ENCODE measurements around the gene SLC9A1.

SLC9A1 gene

GRCh38 chr1:27149084-27149761 lies 5.7 kb downstream of the SLC9A1 start:
- no peak overlapping the region for H3K4me3 ChIP-seq (ENCODE audit: low read depth, low read length)
- no peaks in the 10 kb centered on the region for H3K27me3 ChIP-seq (ENCODE audit: control insufficient read depth, insufficient read depth, low read length)
- no peak overlapping the region for H3K9ac ChIP-seq
- H3K79me2 ChIP-seq, result peaks cover 2% of the 10 kb centered on the region
- no peak overlapping the region for H3K4me2 ChIP-seq (ENCODE audit: low read length)
- TF ChIP-seq CTCF (IDR thresholded peaks at IDR 0.05), result no peak
- no peaks in the 10 kb centered on the region for H3K9me3 ChIP-seq (ENCODE audit: control insufficient read depth, low read length)
- no peaks in the 10 kb centered on the region for H3K36me3 ChIP-seq (ENCODE audit: control insufficient read depth, insufficient read depth, low read length)
- H3K27ac ChIP-seq, result no peak overlapping the region
- H2AFZ ChIP-seq, result no peak overlapping the region
- peaks cover 8% of the 10 kb centered on the region for H3K4me1 ChIP-seq

GRCh38 chr1:27148591-27148990 lies 6.3 kb downstream of the SLC9A1 start:
- Histone ChIP-seq H3K4me3 (ENCODE audit: low read depth, low read length) (no peak overlapping the region), H3K36me3 (ENCODE audit: control insufficient read depth, insufficient read depth, low read length) (no peaks in the 10 kb centered on the region), H3K27me3 (ENCODE audit: control insufficient read depth, insufficient read depth, low read length) (no peaks in the 10 kb centered on the region), H3K4me2 (ENCODE audit: low read length) (no peak overlapping the region), H3K9ac (no peak overlapping the region), H3K27ac (no peak overlapping the region), H3K4me1 (peaks cover 4% of the 10 kb centered on the region), H3K9me3 (ENCODE audit: control insufficient read depth, low read length) (no peaks in the 10 kb centered on the region), H2AFZ (no peak overlapping the region), H3K79me2 (peaks cover 2% of the 10 kb centered on the region)
- no peak for TF ChIP-seq CTCF (IDR thresholded peaks at IDR 0.05)

- no peak overlapping the region for H3K4me2 ChIP-seq (ENCODE audit: low read length)
- H3K9ac ChIP-seq, result no peak overlapping the region
- TF ChIP-seq CTCF (IDR thresholded peaks at IDR 0.05), result no peak
- H3K36me3 ChIP-seq (ENCODE audit: control insufficient read depth, insufficient read depth, low read length), result no peaks in the 10 kb centered on the region
- no peak overlapping the region for H2AFZ ChIP-seq
- no peaks in the 10 kb centered on the region for H3K27me3 ChIP-seq (ENCODE audit: control insufficient read depth, insufficient read depth, low read length)
- no peak overlapping the region for H3K27ac ChIP-seq
- no peak overlapping the region for H3K4me3 ChIP-seq (ENCODE audit: low read depth, low read length)
- H3K9me3 ChIP-seq (ENCODE audit: control insufficient read depth, low read length), result no peaks in the 10 kb centered on the region
- H3K79me2 ChIP-seq, result peaks cover 2% of the 10 kb centered on the region
- peaks cover 5% of the 10 kb centered on the region for H3K4me1 ChIP-seq
Measured at GRCh38 chr1:27147842-27148518, 6.9 kb downstream of the SLC9A1 start.

- Histone ChIP-seq H3K79me2 (peaks cover 2% of the 10 kb centered on the region), H2AFZ (no peak overlapping the region), H3K4me1 (peaks cover 8% of the 10 kb centered on the region), H3K27ac (no peak overlapping the region), H3K27me3 (ENCODE audit: control insufficient read depth, insufficient read depth, low read length) (no peaks in the 10 kb centered on the region), H3K4me2 (ENCODE audit: low read length) (no peak overlapping the region), H3K9me3 (ENCODE audit: control insufficient read depth, low read length) (no peaks in the 10 kb centered on the region), H3K9ac (no peak overlapping the region), H3K4me3 (ENCODE audit: low read depth, low read length) (no peak overlapping the region), H3K36me3 (ENCODE audit: control insufficient read depth, insufficient read depth, low read length) (no peaks in the 10 kb centered on the region)
- TF ChIP-seq CTCF (IDR thresholded peaks at IDR 0.05), result no peak
Measured at GRCh38 chr1:27145934-27146354, 9.0 kb downstream of the SLC9A1 start.

Data from parathyroid adenoma (tissue), 2 donors.